ENCODE measurements around the gene TMEM245. TPM values are rescaled to one million over a fixed set of nuclear protein-coding genes. Genes with fewer than 3 reads are reported as not detected.

TMEM245 gene
- total and polyA plus RNA-seq, 7 donors = 1.8 to 105 (median 90.7) TPM

GRCh38 chr9:109012876-109013678, 106.7 kb downstream of the TMEM245 start, which contains the start of gene CTNNAL1:
TSS of gene CTNNAL1 (minus strand) at chr9:109013499. CDS start at chr9:109013442, 57 bp downstream.
- 0% methylated on average over 99 of the region's 99 CpGs for WGBS, 2 donors
- peak; percentile 98 for DNase-seq
- Histone ChIP-seq H3K4me1 (peaks cover 0 to 46% (median 37%) of the 10 kb centered on the region in 4 donors), H3K27ac (peak within 1 kb of the TSS; percentile 96 to 100 (median 97)), H3K9me3 (no peaks in the 10 kb centered on the region), H3K4me3 (peak within 1 kb of the TSS; percentile 67 to 95 (median 87)), H3K27me3 (no peaks in the 10 kb centered on the region), H3K36me3 (no peaks in the 10 kb centered on the region)
- intact Hi-C loops (cut with DNase I) = loop anchor here (5.0 kb wide), 2 partner anchors 81 to 104 kb away; partner anchors contain the start of genes ABITRAM, ELP1 and TMEM245
- TF ChIP-seq CTCF (IDR thresholded peaks at IDR 0.05) (no peak), POLR2A (IDR thresholded peaks at IDR 0.05) (peak; percentile 41 to 76), POLR2AphosphoS5 (IDR thresholded peaks at IDR 0.05) (peak; percentile 89 to 94 (median 92)), EP300 (IDR thresholded peaks at IDR 0.05) (no peak)

GRCh38 chr9:109012009-109012875, 107.5 kb downstream of the TMEM245 start:
- TF ChIP-seq CTCF (IDR thresholded peaks at IDR 0.05) (no peak), POLR2AphosphoS5 (IDR thresholded peaks at IDR 0.05) (peak in 3 of 4 donors; percentile 37 to 70 (median 60))
- Histone ChIP-seq H3K27me3 (no peaks in the 10 kb centered on the region), H3K9me3 (no peaks in the 10 kb centered on the region), H3K4me3 (peak overlapping the region; percentile 67 to 95 (median 87)), H3K4me1 (peaks cover 0 to 45% (median 38%) of the 10 kb centered on the region in 4 donors), H3K27ac (peak overlapping the region; percentile 96 to 100 (median 97)), H3K36me3 (no peaks in the 10 kb centered on the region)
- DNase-seq = peak; percentile 85
- intact Hi-C loops (cut with DNase I) = loop anchor here (5.0 kb wide), 2 partner anchors 80 to 105 kb away; partner anchors contain the start of genes ABITRAM, ELP1 and TMEM245
- WGBS, 2 donors = 2 to 8% methylated on average over 29 of the region's 29 CpGs

- H3K36me3 ChIP-seq = no peaks in the 10 kb centered on the region
- peaks cover 0 to 45% (median 34%) of the 10 kb centered on the region in 4 donors for H3K4me1 ChIP-seq
- intact Hi-C loops (cut with DNase I) = loop anchor here (5.0 kb wide), 2 partner anchors 79 to 106 kb away; partner anchors contain the start of genes ABITRAM, ELP1 and TMEM245
- TF ChIP-seq POLR2AphosphoS5 (IDR thresholded peaks at IDR 0.05) (peak in 1 of 4 donors; percentile 14), EP300 (IDR thresholded peaks at IDR 0.05) (no peak)
- H3K4me3 ChIP-seq = peak overlapping the region in 3 of 4 donors; percentile 67 to 95 (median 89)
- DNase-seq = no peak
- no peaks in the 10 kb centered on the region for H3K27me3 ChIP-seq
- no peaks in the 10 kb centered on the region for H3K9me3 ChIP-seq
- H3K27ac ChIP-seq = peak overlapping the region; percentile 96 to 100 (median 97)
These were observed 108.5 kb downstream of the TMEM245 start for GRCh38 chr9:109011231-109011671.

DNA sequence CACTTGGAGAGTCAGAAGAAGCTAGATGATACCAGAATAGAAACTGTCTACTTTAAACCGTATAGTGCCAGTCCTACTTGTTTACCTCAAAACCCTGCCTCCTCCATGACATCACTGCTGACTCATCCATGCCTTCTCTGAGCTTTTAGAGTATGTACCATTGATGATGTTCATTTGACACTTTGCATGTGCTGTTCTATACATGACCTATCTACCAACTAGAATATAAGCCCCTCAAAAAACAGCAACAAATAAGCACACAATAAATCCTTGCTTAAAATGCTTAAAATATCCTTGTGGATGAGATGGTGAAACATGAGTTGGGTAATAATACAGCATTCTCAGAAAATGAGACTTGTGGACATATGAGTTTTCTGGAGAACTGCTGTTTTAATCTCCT, 109.0 kb downstream of the TMEM245 start:
- peak overlapping the region; percentile 96 to 100 (median 97) for H3K27ac ChIP-seq
- WGBS, 2 donors = 21 to 25% methylated on average over 1 of the region's 1 CpG
- H3K27me3 ChIP-seq = no peaks in the 10 kb centered on the region
- H3K4me1 ChIP-seq = peaks cover 0 to 45% (median 34%) of the 10 kb centered on the region in 4 donors
- no peak for TF ChIP-seq POLR2A (IDR thresholded peaks at IDR 0.05)
- TF ChIP-seq POLR2AphosphoS5 (IDR thresholded peaks at IDR 0.05) = peak in 2 of 4 donors; percentile 12 to 62
- no peaks in the 10 kb centered on the region for H3K9me3 ChIP-seq
- no peak for DNase-seq
- peak overlapping the region in 1 of 4 donors; percentile 89 for H3K4me3 ChIP-seq
- intact Hi-C loops (cut with DNase I) = loop anchor here (5.0 kb wide), 2 partner anchors 78 to 107 kb away; partner anchors contain the start of genes ABITRAM, ELP1 and TMEM245
- no peaks in the 10 kb centered on the region for H3K36me3 ChIP-seq

DNA sequence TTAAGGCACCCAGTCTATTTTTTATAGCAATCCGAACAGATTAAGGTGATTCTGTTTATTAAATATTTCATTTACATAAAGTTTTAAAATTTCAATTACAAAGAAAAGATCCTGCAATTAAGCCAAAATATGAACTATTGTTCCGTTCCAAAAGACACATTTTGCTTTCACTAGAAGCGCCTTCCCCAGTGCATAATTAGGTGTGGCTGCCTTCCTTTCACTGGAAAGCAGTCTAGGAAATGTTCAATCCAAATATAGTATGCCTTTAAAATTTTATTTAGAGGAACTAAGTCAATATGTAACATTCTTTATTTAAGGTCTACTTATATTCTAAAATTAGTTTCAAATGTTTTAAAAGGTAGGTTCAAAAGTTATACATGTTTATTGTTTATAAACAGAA, 114.1 kb downstream of the TMEM245 start:
- WGBS, 2 donors = 50 to 80% methylated on average over 3 of the region's 3 CpGs
- no peak overlapping the region for H3K27ac ChIP-seq
- no peak for DNase-seq
- no peak overlapping the region for H3K4me3 ChIP-seq
- TF ChIP-seq CTCF (IDR thresholded peaks at IDR 0.05) (no peak), EP300 (IDR thresholded peaks at IDR 0.05) (no peak), POLR2A (IDR thresholded peaks at IDR 0.05) (no peak), POLR2AphosphoS5 (IDR thresholded peaks at IDR 0.05) (no peak)
- intact Hi-C loops (cut with DNase I) = no loop called here
- peaks cover 0 to 14% (median 6%) of the 10 kb centered on the region in 4 donors for H3K4me1 ChIP-seq
- H3K36me3 ChIP-seq = no peaks in the 10 kb centered on the region
- no peaks in the 10 kb centered on the region for H3K9me3 ChIP-seq
- H3K27me3 ChIP-seq = no peaks in the 10 kb centered on the region

All from sigmoid colon (tissue), 7 donors.